ENCODE measurements around the gene PPHLN1.

PPHLN1 gene

GRCh38 chr12:42442888-42443287 lies 116.9 kb downstream of the PPHLN1 start:
- no peak for DNase-seq (ENCODE audit: low spot score)

GRCh38 chr12:42444192-42444943 lies 118.4 kb downstream of the PPHLN1 start:
- no peak for DNase-seq (ENCODE audit: low spot score)

- DNase-seq (ENCODE audit: low spot score): no peak
Observed at GRCh38 chr12:42445891-42446290, 119.9 kb downstream of the PPHLN1 start.

- DNase-seq (ENCODE audit: low spot score): no peak
Observed at GRCh38 chr12:42446761-42447160, 120.8 kb downstream of the PPHLN1 start.

GRCh38 chr12:42447371-42447786 lies 121.4 kb downstream of the PPHLN1 start:
- no peak for DNase-seq (ENCODE audit: low spot score)

GRCh38 chr12:42448841-42449240 lies 122.9 kb downstream of the PPHLN1 start:
- DNase-seq (ENCODE audit: low spot score): no peak

- no peak for DNase-seq (ENCODE audit: low spot score)
Observed at GRCh38 chr12:42450248-42450647, 124.3 kb downstream of the PPHLN1 start.

GRCh38 chr12:42458575-42458974 lies 132.6 kb downstream of the PPHLN1 start:
- DNase-seq (ENCODE audit: low spot score): no peak

GRCh38 chr12:42459336-42459847 lies 133.4 kb downstream of the PPHLN1 start:
- DNase-seq (ENCODE audit: low spot score): no peak

- DNase-seq (ENCODE audit: low spot score): no peak
Observed at GRCh38 chr12:42462486-42462885, 136.5 kb downstream of the PPHLN1 start.

- DNase-seq (ENCODE audit: low spot score): no peak
Observed at GRCh38 chr12:42463671-42464070, 137.7 kb downstream of the PPHLN1 start.

- DNase-seq (ENCODE audit: low spot score): no peak
Observed at GRCh38 chr12:42468341-42468821, 142.4 kb downstream of the PPHLN1 start.

GRCh38 chr12:42468921-42469320 lies 143.0 kb downstream of the PPHLN1 start:
- no peak for DNase-seq (ENCODE audit: low spot score)

- peak; percentile 10 for DNase-seq (ENCODE audit: low spot score)
Observed at GRCh38 chr12:42469355-42470175, 143.6 kb downstream of the PPHLN1 start.

GRCh38 chr12:42472376-42472775 lies 146.4 kb downstream of the PPHLN1 start:
- DNase-seq (ENCODE audit: low spot score): no peak

GRCh38 chr12:42473130-42473529 lies 147.2 kb downstream of the PPHLN1 start:
- DNase-seq (ENCODE audit: low spot score): no peak

- no peak for DNase-seq (ENCODE audit: low spot score)
Observed at GRCh38 chr12:42473561-42473960, 147.6 kb downstream of the PPHLN1 start.

GRCh38 chr12:42474391-42474790 lies 148.4 kb downstream of the PPHLN1 start:
- no peak for DNase-seq (ENCODE audit: low spot score)

- DNase-seq (ENCODE audit: low spot score): no peak
Observed at GRCh38 chr12:42475106-42475505, 149.1 kb downstream of the PPHLN1 start.

GRCh38 chr12:42477941-42478340 lies 152.0 kb downstream of the PPHLN1 start:
- DNase-seq (ENCODE audit: low spot score): no peak

GRCh38 chr12:42481368-42481767 lies 155.4 kb downstream of the PPHLN1 start:
- DNase-seq (ENCODE audit: low spot score): no peak

GRCh38 chr12:42482041-42482747 lies 156.2 kb downstream of the PPHLN1 start:
- DNase-seq (ENCODE audit: low spot score): no peak
